ENCODE results near the gene PELI2.

The PELI2 gene

DNA sequence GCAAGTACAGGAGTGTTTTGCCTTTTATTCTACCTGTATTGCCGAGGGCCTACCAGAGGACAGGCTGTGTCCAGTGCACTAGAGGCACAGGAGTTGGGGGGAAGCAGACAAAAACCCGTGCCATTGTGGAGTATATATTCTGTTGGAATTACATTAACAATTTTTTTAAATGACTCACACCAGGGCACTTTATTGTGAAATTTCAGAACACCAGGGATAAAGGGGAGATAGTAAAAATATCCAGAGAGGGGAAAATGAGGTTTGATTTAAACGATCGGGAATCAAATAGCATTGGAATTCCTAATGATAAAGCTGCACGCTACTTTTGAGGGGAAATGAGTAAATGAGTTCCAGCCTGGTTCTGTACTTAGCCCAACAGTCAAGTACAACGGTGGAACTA is 123.2 kb downstream of the PELI2 start:
- Histone ChIP-seq H3K36me3 (ENCODE audit: control insufficient read depth, insufficient read depth, low read length) (no peaks in the 10 kb centered on the region), H3K4me3 (ENCODE audit: low read length) (no peak overlapping the region), H3K4me1 (ENCODE audit: control insufficient read depth, insufficient read depth, low read length) (no peaks in the 10 kb centered on the region), H3K27me3 (ENCODE audit: control insufficient read depth, insufficient read depth, low read length) (no peaks in the 10 kb centered on the region), H3K9me3 (ENCODE audit: control insufficient read depth, insufficient read depth, low read length) (no peaks in the 10 kb centered on the region), H3K27ac (ENCODE audit: low read length) (no peak overlapping the region)
- no CpG with 5 or more reads among the region's 6 CpGs for WGBS (ENCODE audit: insufficient coverage, insufficient read length)
- DNase-seq (ENCODE audit: low read depth, low spot score), result no peak

DNA sequence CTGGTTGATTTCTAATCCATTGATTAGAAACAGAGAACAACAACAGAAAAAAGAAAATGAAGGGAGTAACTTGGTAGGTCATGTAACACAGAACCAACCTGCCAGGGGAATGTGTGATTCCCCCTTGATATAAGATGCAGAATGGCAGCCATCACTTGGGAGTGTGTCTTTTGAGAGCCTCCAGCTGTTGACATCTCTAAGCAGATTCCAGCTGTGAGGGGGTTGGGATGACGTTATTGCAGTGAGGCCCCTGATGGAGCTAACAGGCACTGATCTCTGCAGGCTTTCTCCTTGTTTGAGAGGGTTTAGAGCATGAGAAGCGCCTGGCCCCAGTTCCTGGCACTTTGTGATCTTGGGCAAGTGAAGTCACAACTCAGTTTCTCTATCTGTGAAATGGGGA is 124.9 kb downstream of the PELI2 start:
- H3K9me3 ChIP-seq (ENCODE audit: control insufficient read depth, insufficient read depth, low read length), result no peaks in the 10 kb centered on the region
- no peak for DNase-seq (ENCODE audit: low read depth, low spot score)
- no peaks in the 10 kb centered on the region for H3K27me3 ChIP-seq (ENCODE audit: control insufficient read depth, insufficient read depth, low read length)
- no CpG with 5 or more reads among the region's 2 CpGs for WGBS (ENCODE audit: insufficient coverage, insufficient read length)
- no peak overlapping the region for H3K27ac ChIP-seq (ENCODE audit: low read length)
- no peaks in the 10 kb centered on the region for H3K36me3 ChIP-seq (ENCODE audit: control insufficient read depth, insufficient read depth, low read length)
- H3K4me3 ChIP-seq (ENCODE audit: low read length), result no peak overlapping the region
- H3K4me1 ChIP-seq (ENCODE audit: control insufficient read depth, insufficient read depth, low read length), result no peaks in the 10 kb centered on the region

GRCh38 chr14:56244138-56244789 is 126.1 kb downstream of the PELI2 start:
- no peak overlapping the region for H3K27ac ChIP-seq (ENCODE audit: low read length)
- WGBS (ENCODE audit: insufficient coverage, insufficient read length), result no CpG with 5 or more reads among the region's 5 CpGs
- no peaks in the 10 kb centered on the region for H3K36me3 ChIP-seq (ENCODE audit: control insufficient read depth, insufficient read depth, low read length)

DNA sequence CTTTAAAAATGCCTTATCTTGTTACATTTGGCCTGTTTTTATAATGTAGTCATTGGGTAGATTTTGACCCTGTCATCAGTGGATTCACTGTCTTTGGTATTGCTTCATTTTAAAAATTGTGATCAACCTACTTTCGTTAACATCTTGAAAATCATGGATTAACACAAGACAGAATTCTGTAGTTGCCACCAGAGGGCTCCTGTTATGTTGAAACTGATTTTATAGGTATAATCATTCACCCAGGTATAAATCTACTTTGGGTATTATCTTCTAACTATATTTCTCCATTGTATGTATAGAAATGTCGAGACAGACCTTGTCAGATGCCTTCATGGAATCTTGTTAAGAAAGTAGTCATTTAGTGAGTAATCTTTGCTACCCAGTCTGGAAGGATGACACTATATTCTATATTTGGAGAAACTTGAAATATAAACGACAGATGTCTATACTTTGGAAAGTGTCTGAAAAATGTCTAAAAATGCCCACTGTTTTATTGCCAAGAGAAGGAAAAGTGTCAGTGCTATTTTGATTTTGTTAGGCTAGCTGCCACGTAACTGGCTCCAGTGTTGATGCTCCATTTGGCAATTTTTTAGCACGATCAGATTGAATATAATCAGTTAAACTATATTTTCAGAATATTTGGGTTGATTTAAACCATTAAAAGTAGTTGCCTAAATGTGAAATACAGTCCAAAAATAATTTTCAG is 129.4 kb downstream of the PELI2 start:
- H3K36me3 ChIP-seq (ENCODE audit: control insufficient read depth, insufficient read depth, low read length), result no peaks in the 10 kb centered on the region
- no CpG with 5 or more reads among the region's 5 CpGs for WGBS (ENCODE audit: insufficient coverage, insufficient read length)
- no peak overlapping the region for H3K4me3 ChIP-seq (ENCODE audit: low read length)
- no peaks in the 10 kb centered on the region for H3K27me3 ChIP-seq (ENCODE audit: control insufficient read depth, insufficient read depth, low read length)
- no peak for DNase-seq (ENCODE audit: low read depth, low spot score)
- H3K27ac ChIP-seq (ENCODE audit: low read length), result no peak overlapping the region
- no peaks in the 10 kb centered on the region for H3K9me3 ChIP-seq (ENCODE audit: control insufficient read depth, insufficient read depth, low read length)
- peaks cover 2% of the 10 kb centered on the region for H3K4me1 ChIP-seq (ENCODE audit: control insufficient read depth, insufficient read depth, low read length)

More at GRCh38 chr14:56244138-56244789, 126.1 kb downstream of the PELI2 start:
- H3K4me1 ChIP-seq (ENCODE audit: control insufficient read depth, insufficient read depth, low read length), result peaks cover 2% of the 10 kb centered on the region
- no peak overlapping the region for H3K4me3 ChIP-seq (ENCODE audit: low read length)
- no peaks in the 10 kb centered on the region for H3K27me3 ChIP-seq (ENCODE audit: control insufficient read depth, insufficient read depth, low read length)
- H3K9me3 ChIP-seq (ENCODE audit: control insufficient read depth, insufficient read depth, low read length), result no peaks in the 10 kb centered on the region
- no peak for DNase-seq (ENCODE audit: low read depth, low spot score)

DNA sequence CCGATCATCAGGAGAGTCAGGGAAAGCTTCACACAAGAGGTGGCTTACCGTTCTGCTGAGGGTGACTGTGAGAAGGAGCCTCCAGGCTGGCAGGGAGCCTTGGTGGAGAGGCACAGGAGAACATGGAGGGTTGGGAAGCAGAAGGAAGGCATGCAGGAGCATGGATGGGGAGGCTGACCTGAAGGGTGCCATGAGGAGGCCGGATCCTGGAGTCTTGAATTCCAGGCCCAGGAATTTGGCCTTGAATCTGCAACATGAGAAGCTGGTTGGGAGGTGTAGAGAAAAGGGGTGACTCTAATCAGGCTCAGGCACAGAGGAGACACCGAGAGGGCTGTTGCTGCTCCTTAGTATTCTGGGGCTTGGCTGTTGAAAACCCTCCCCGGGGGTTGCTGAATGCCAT is 130.2 kb downstream of the PELI2 start:
- H3K27me3 ChIP-seq (ENCODE audit: control insufficient read depth, insufficient read depth, low read length), result no peaks in the 10 kb centered on the region
- no CpG with 5 or more reads among the region's 5 CpGs for WGBS (ENCODE audit: insufficient coverage, insufficient read length)
- H3K36me3 ChIP-seq (ENCODE audit: control insufficient read depth, insufficient read depth, low read length), result no peaks in the 10 kb centered on the region
- no peak overlapping the region for H3K27ac ChIP-seq (ENCODE audit: low read length)
- no peaks in the 10 kb centered on the region for H3K9me3 ChIP-seq (ENCODE audit: control insufficient read depth, insufficient read depth, low read length)
- H3K4me1 ChIP-seq (ENCODE audit: control insufficient read depth, insufficient read depth, low read length), result peaks cover 2% of the 10 kb centered on the region
- DNase-seq (ENCODE audit: low read depth, low spot score), result no peak
- no peak overlapping the region for H3K4me3 ChIP-seq (ENCODE audit: low read length)

- H3K4me3 ChIP-seq (ENCODE audit: low read length), result no peak overlapping the region
- DNase-seq (ENCODE audit: low read depth, low spot score), result no peak
- no peaks in the 10 kb centered on the region for H3K27me3 ChIP-seq (ENCODE audit: control insufficient read depth, insufficient read depth, low read length)
- no peaks in the 10 kb centered on the region for H3K4me1 ChIP-seq (ENCODE audit: control insufficient read depth, insufficient read depth, low read length)
- H3K36me3 ChIP-seq (ENCODE audit: control insufficient read depth, insufficient read depth, low read length), result no peaks in the 10 kb centered on the region
- WGBS (ENCODE audit: insufficient coverage, insufficient read length), result no CpG with 5 or more reads among the region's 4 CpGs
- H3K9me3 ChIP-seq (ENCODE audit: control insufficient read depth, insufficient read depth, low read length), result no peaks in the 10 kb centered on the region
- H3K27ac ChIP-seq (ENCODE audit: low read length), result no peak overlapping the region
These were observed 142.8 kb downstream of the PELI2 start for GRCh38 chr14:56261046-56261445.

DNA sequence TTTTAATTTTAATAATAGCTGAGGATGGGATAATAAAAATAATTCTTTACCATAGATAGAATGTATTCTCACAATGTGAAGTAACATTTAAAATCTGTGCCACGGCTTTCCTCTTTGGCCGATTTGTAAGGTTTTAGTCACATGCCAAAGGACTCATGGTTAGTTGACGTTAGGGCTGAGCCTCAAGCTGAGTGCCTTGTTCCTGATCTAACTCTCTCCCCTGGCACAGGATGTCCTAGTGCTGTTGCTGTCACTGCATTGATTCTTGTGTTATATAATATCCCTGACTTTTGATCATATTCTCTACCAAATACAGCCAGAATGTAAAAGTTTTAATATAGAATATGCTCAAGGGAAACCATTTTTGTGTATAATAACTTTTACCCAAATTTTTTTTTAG is 144.3 kb downstream of the PELI2 start:
- Histone ChIP-seq H3K36me3 (ENCODE audit: control insufficient read depth, insufficient read depth, low read length) (no peaks in the 10 kb centered on the region), H3K4me3 (ENCODE audit: low read length) (no peak overlapping the region), H3K27ac (ENCODE audit: low read length) (no peak overlapping the region), H3K27me3 (ENCODE audit: control insufficient read depth, insufficient read depth, low read length) (no peaks in the 10 kb centered on the region), H3K4me1 (ENCODE audit: control insufficient read depth, insufficient read depth, low read length) (no peaks in the 10 kb centered on the region), H3K9me3 (ENCODE audit: control insufficient read depth, insufficient read depth, low read length) (no peaks in the 10 kb centered on the region)
- WGBS (ENCODE audit: insufficient coverage, insufficient read length), result no CpG with 5 or more reads among the region's 3 CpGs
- DNase-seq (ENCODE audit: low read depth, low spot score), result no peak

- H3K4me3 ChIP-seq (ENCODE audit: low read length), result no peak overlapping the region
- no peak for DNase-seq (ENCODE audit: low read depth, low spot score)
- H3K27me3 ChIP-seq (ENCODE audit: control insufficient read depth, insufficient read depth, low read length), result no peaks in the 10 kb centered on the region
- no CpG with 5 or more reads among the region's 2 CpGs for WGBS (ENCODE audit: insufficient coverage, insufficient read length)
- no peak overlapping the region for H3K27ac ChIP-seq (ENCODE audit: low read length)
- H3K9me3 ChIP-seq (ENCODE audit: control insufficient read depth, insufficient read depth, low read length), result no peaks in the 10 kb centered on the region
- H3K4me1 ChIP-seq (ENCODE audit: control insufficient read depth, insufficient read depth, low read length), result no peaks in the 10 kb centered on the region
- no peaks in the 10 kb centered on the region for H3K36me3 ChIP-seq (ENCODE audit: control insufficient read depth, insufficient read depth, low read length)
These were observed 149.8 kb downstream of the PELI2 start for GRCh38 chr14:56268039-56268438.

DNA sequence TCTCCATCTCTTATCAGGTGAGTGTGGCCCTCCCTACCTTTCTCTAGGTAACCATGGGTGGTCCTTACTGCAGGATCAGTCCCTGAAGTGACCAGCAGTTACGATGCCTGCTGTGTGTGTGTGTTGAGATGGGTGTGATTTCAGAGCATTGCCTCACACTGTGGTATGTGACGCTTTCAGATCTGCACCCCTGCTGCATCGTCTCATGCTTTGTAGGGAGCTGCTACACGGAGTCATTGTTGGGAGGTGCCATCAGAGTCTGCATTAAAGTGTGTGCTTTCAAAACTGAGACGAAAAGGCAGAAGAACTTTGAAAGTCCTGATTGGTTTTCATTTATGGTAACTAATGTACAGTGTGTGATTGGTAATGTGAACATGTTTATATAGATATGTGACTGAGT is 150.5 kb downstream of the PELI2 start:
- Histone ChIP-seq H3K27me3 (ENCODE audit: control insufficient read depth, insufficient read depth, low read length) (no peaks in the 10 kb centered on the region), H3K36me3 (ENCODE audit: control insufficient read depth, insufficient read depth, low read length) (no peaks in the 10 kb centered on the region), H3K4me3 (ENCODE audit: low read length) (no peak overlapping the region), H3K9me3 (ENCODE audit: control insufficient read depth, insufficient read depth, low read length) (no peaks in the 10 kb centered on the region), H3K27ac (ENCODE audit: low read length) (no peak overlapping the region), H3K4me1 (ENCODE audit: control insufficient read depth, insufficient read depth, low read length) (no peaks in the 10 kb centered on the region)
- DNase-seq (ENCODE audit: low read depth, low spot score), result no peak
- WGBS (ENCODE audit: insufficient coverage, insufficient read length), result no CpG with 5 or more reads among the region's 5 CpGs

- WGBS (ENCODE audit: insufficient coverage, insufficient read length), result no CpG with 5 or more reads among the region's 8 CpGs
- Histone ChIP-seq H3K27ac (ENCODE audit: low read length) (no peak overlapping the region), H3K27me3 (ENCODE audit: control insufficient read depth, insufficient read depth, low read length) (no peaks in the 10 kb centered on the region), H3K9me3 (ENCODE audit: control insufficient read depth, insufficient read depth, low read length) (no peaks in the 10 kb centered on the region), H3K4me3 (ENCODE audit: low read length) (no peak overlapping the region), H3K4me1 (ENCODE audit: control insufficient read depth, insufficient read depth, low read length) (no peaks in the 10 kb centered on the region), H3K36me3 (ENCODE audit: control insufficient read depth, insufficient read depth, low read length) (no peaks in the 10 kb centered on the region)
- DNase-seq (ENCODE audit: low read depth, low spot score), result no peak
These were observed 152.7 kb downstream of the PELI2 start for GRCh38 chr14:56270921-56271320.

DNA sequence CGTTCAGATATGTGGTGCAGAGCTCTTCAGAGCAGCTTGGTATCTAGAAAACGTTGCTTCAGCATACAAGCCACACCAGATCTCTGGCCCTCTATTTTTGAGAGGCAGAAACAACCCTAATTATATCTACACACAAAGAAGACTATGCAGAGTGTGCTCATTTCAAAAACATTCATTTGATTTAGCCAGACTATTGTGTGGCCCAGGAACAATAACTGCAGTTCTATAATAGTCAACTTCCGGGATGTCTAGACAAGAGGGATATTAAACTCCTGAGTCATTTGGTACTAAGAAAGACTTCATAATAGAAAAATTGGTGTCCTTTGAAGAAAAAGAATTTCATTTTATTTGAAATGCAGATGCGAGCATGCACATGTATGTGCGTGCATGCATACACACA is 153.8 kb downstream of the PELI2 start:
- Histone ChIP-seq H3K4me3 (ENCODE audit: low read length) (no peak overlapping the region), H3K36me3 (ENCODE audit: control insufficient read depth, insufficient read depth, low read length) (no peaks in the 10 kb centered on the region), H3K4me1 (ENCODE audit: control insufficient read depth, insufficient read depth, low read length) (no peaks in the 10 kb centered on the region), H3K27ac (ENCODE audit: low read length) (no peak overlapping the region), H3K27me3 (ENCODE audit: control insufficient read depth, insufficient read depth, low read length) (no peaks in the 10 kb centered on the region), H3K9me3 (ENCODE audit: control insufficient read depth, insufficient read depth, low read length) (no peaks in the 10 kb centered on the region)
- WGBS (ENCODE audit: insufficient coverage, insufficient read length), result no CpG with 5 or more reads among the region's 5 CpGs
- no peak for DNase-seq (ENCODE audit: low read depth, low spot score)
